ENCODE data around the gene NLGN1.
A peak's percentile ranks its signal among the peaks of the same experiment; 100 is the strongest.
"Not testable (repeated sequence)": the region's sequence is repeated elsewhere in the genome, so short reads cannot be mapped to it uniquely, and the experiment has no call there.

The NLGN1 gene

GRCh38 chr3:173430576-173430975 is 33.0 kb downstream of the NLGN1 start:
- DNase-seq, result no peak

GRCh38 chr3:173439004-173439403 is 41.5 kb downstream of the NLGN1 start:
- DNase-seq, result no peak

GRCh38 chr3:173440514-173440913 is 43.0 kb downstream of the NLGN1 start:
- no peak for DNase-seq

- DNase-seq, result not testable (repeated sequence)
Measured at GRCh38 chr3:173451561-173451960, 54.0 kb downstream of the NLGN1 start.

- no peak for DNase-seq
Measured at GRCh38 chr3:173463250-173463649, 65.7 kb downstream of the NLGN1 start.

- DNase-seq, result no peak
Measured at GRCh38 chr3:173465112-173465511, 67.6 kb downstream of the NLGN1 start.

- DNase-seq, result no peak
Measured at GRCh38 chr3:173465898-173466678, 68.5 kb downstream of the NLGN1 start.

GRCh38 chr3:173467501-173467900 is 70.0 kb downstream of the NLGN1 start:
- DNase-seq, result no peak

GRCh38 chr3:173473237-173473636 is 75.7 kb downstream of the NLGN1 start:
- no peak for DNase-seq

GRCh38 chr3:173479301-173479700 is 81.8 kb downstream of the NLGN1 start:
- no peak for DNase-seq

- no peak for DNase-seq
Measured at GRCh38 chr3:173501931-173502489, 104.5 kb downstream of the NLGN1 start.

GRCh38 chr3:173502983-173503568 is 105.5 kb downstream of the NLGN1 start:
- DNase-seq, result no peak

- no peak for DNase-seq
Measured at GRCh38 chr3:173510565-173510964, 113.0 kb downstream of the NLGN1 start.

- DNase-seq, result no peak
Measured at GRCh38 chr3:173513123-173513522, 115.6 kb downstream of the NLGN1 start.

- DNase-seq, result peak in 3 of 4 experiments; percentile 9 to 22 (median 14)
Measured at GRCh38 chr3:173529062-173529711, 131.6 kb downstream of the NLGN1 start.

- DNase-seq, result no peak
Measured at GRCh38 chr3:173531602-173532001, 134.1 kb downstream of the NLGN1 start.

- DNase-seq, result no peak
Measured at GRCh38 chr3:173538410-173538809, 140.9 kb downstream of the NLGN1 start.

GRCh38 chr3:173545590-173545989 is 148.0 kb downstream of the NLGN1 start:
- DNase-seq, result not testable (repeated sequence)

GRCh38 chr3:173547070-173547469 is 149.5 kb downstream of the NLGN1 start:
- DNase-seq, result no peak

- no peak for DNase-seq
Measured at GRCh38 chr3:173548261-173548660, 150.7 kb downstream of the NLGN1 start.

GRCh38 chr3:173552526-173552925 is 155.0 kb downstream of the NLGN1 start:
- DNase-seq, result no peak

GRCh38 chr3:173553635-173554280 is 156.2 kb downstream of the NLGN1 start:
- peak; percentile 17 to 37 (median 24) for DNase-seq

GRCh38 chr3:173556546-173556945 is 159.0 kb downstream of the NLGN1 start:
- no peak for DNase-seq

All from suppressor macrophage (primary cell).